DND-41 (cell line): ENCODE results near the gene HUNK.

Source experiments
- EZH2 ChIP-seq: IDR thresholded peaks from 3 replicates; pipeline ENCODE4 v1.6.1; 2012; ENCODE audit warnings: borderline replicate concordance, low read depth, mild to moderate bottlenecking, moderate library complexity, low read length, inconsistent platforms; ENCODE audit not compliant: severe bottlenecking
- TF ChIP-seq, protein P1 (sequence below): IDR thresholded peaks from 2 replicates; pipeline ENCODE4 v1.5.1; 2012; ENCODE audit warnings: borderline replicate concordance, low read length, moderate library complexity, mild to moderate bottlenecking; ENCODE audit not compliant: poor library complexity, severe bottlenecking; ENCODE audit errors: extremely low read depth

GRCh38 chr21:31846690-31847089 is 26.1 kb upstream of the HUNK start:
- TF ChIP-seq, protein P1, sequence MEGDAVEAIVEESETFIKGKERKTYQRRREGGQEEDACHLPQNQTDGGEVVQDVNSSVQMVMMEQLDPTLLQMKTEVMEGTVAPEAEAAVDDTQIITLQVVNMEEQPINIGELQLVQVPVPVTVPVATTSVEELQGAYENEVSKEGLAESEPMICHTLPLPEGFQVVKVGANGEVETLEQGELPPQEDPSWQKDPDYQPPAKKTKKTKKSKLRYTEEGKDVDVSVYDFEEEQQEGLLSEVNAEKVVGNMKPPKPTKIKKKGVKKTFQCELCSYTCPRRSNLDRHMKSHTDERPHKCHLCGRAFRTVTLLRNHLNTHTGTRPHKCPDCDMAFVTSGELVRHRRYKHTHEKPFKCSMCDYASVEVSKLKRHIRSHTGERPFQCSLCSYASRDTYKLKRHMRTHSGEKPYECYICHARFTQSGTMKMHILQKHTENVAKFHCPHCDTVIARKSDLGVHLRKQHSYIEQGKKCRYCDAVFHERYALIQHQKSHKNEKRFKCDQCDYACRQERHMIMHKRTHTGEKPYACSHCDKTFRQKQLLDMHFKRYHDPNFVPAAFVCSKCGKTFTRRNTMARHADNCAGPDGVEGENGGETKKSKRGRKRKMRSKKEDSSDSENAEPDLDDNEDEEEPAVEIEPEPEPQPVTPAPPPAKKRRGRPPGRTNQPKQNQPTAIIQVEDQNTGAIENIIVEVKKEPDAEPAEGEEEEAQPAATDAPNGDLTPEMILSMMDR = no peak
- TF ChIP-seq EZH2 = no peak
